ENCODE data around the gene GNPTG.
A peak's percentile ranks its signal among the peaks of the same experiment; 100 is the strongest.

The GNPTG gene

DNA sequence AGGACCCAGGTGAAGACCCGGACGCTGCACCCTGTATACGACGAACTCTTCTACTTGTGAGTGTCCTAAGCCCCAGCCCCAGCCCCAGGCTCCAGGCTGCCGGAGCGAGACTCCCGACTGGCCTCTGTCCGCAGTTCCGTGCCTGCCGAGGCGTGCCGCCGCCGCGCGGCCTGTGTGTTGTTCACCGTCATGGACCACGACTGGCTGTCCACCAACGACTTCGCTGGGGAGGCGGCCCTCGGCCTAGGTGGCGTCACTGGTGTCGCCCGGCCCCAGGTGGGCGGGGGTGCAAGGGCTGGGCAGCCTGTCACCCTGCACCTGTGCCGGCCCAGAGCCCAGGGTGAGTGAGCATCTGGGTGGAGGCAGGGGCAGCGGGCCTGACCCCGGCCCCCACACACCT is 3.8 kb upstream of the GNPTG start:
- TF ChIP-seq, protein P1, sequence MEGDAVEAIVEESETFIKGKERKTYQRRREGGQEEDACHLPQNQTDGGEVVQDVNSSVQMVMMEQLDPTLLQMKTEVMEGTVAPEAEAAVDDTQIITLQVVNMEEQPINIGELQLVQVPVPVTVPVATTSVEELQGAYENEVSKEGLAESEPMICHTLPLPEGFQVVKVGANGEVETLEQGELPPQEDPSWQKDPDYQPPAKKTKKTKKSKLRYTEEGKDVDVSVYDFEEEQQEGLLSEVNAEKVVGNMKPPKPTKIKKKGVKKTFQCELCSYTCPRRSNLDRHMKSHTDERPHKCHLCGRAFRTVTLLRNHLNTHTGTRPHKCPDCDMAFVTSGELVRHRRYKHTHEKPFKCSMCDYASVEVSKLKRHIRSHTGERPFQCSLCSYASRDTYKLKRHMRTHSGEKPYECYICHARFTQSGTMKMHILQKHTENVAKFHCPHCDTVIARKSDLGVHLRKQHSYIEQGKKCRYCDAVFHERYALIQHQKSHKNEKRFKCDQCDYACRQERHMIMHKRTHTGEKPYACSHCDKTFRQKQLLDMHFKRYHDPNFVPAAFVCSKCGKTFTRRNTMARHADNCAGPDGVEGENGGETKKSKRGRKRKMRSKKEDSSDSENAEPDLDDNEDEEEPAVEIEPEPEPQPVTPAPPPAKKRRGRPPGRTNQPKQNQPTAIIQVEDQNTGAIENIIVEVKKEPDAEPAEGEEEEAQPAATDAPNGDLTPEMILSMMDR (IDR thresholded peaks at IDR 0.05; ENCODE audit: low read depth, low read length, missing control alignments): no peak
- DNase-seq (ENCODE audit: extremely low read depth, low read depth): no peak

DNA sequence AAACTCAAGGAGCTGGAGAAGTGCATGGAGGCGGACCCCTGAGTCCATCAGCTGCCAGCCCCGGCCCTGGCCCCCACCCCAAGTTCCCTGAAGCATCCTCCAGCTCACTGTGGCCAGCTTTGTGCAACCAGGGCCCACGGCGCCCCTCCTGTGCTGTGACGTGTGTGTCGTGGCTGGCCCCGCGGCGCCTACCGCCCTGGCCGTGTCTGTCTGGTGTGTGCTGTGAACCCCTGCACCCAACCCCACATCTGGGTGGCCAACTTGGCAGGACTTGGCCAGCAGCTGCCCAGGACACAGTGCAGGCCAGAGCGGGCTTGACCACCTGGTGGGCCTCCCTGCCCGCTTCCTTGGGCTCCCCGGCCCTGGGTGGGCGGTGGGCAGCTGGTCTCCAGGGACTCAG is 3.3 kb upstream of the GNPTG start:
- no peak overlapping the region for H3K4me3 ChIP-seq (replicated peaks; ENCODE audit: low read depth, low read length)
- TF ChIP-seq, protein P1 (IDR thresholded peaks at IDR 0.05; ENCODE audit: low read depth, low read length, missing control alignments): no peak
- DNase-seq (ENCODE audit: extremely low read depth, low read depth): no peak

More for the DNA sequence above, 3.8 kb upstream of the GNPTG start:
- H3K4me3 ChIP-seq (replicated peaks; ENCODE audit: low read depth, low read length): no peak overlapping the region

DNA sequence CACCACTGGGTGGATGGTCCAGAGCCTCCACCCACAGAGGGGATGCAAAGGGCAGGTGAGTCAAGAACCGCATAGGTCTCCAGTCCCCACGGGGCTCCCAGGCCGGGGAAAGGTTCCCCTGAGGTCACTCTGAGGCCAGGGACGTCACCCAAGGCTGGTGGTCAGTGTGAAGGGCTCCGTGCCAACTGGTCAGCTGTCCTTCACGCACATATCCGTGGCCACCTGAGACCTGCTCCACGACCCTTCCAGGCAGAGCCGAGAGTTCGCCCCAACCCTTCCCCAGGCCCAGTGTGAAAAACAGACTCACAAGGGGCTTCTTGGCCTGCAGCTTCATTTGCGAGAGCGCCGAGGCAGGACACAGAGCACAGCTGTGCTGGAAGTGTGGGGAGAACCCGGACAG is 2.8 kb upstream of the GNPTG start:
- no peak overlapping the region for H3K4me3 ChIP-seq (replicated peaks; ENCODE audit: low read depth, low read length)
- DNase-seq (ENCODE audit: extremely low read depth, low read depth): no peak
- TF ChIP-seq, protein P1 (IDR thresholded peaks at IDR 0.05; ENCODE audit: low read depth, low read length, missing control alignments): no peak

DNA sequence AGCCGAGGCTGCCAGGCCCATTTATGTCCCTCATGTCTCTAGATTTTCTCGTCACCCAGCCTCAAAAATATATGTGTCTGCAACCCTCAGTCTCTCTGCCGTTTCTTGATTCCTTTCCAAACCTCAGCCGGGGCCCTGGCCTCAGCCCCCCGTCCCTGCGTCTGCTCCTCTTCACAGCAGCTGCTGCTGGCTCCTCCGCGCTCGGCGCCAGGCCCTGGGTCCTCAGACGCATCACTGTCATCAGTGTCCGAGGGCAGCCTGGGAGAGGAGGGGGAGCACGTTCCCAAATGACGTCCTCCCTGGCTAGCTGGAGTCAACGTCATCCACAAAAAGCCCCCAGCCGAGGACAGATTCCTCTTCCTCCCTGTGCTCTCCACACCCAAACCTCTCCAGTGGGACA is 2.4 kb upstream of the GNPTG start:
- no peak for DNase-seq (ENCODE audit: extremely low read depth, low read depth)
- no peak overlapping the region for H3K4me3 ChIP-seq (replicated peaks; ENCODE audit: low read depth, low read length)
- TF ChIP-seq, protein P1 (IDR thresholded peaks at IDR 0.05; ENCODE audit: low read depth, low read length, missing control alignments): no peak

DNA sequence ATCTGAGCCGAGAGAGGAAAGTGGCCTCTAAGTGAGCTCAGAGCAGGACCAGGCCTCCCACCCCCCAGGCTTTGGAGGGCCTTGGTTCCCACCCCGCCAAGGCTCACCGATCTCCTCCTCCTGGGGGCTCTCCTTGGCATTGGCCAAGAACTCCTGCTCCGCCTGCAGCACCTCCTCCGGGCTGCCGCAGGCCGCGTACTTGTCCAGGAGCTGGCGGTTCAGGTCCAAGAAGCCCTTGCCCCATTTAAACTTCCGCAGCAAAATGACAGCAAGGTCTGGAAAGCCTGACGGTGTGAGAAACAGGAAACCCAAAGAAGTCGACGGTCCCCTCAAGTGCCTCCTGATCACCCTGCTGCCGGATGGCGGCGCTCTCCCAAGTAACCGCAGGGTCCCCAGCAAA is 1.8 kb upstream of the GNPTG start:
- peak overlapping the region; percentile 96; the same call in 1 of the 2 replicates for H3K4me3 ChIP-seq (replicated peaks; ENCODE audit: low read depth, low read length)
- TF ChIP-seq, protein P1 (IDR thresholded peaks at IDR 0.05; ENCODE audit: low read depth, low read length, missing control alignments): no peak
- no peak for DNase-seq (ENCODE audit: extremely low read depth, low read depth)

DNA sequence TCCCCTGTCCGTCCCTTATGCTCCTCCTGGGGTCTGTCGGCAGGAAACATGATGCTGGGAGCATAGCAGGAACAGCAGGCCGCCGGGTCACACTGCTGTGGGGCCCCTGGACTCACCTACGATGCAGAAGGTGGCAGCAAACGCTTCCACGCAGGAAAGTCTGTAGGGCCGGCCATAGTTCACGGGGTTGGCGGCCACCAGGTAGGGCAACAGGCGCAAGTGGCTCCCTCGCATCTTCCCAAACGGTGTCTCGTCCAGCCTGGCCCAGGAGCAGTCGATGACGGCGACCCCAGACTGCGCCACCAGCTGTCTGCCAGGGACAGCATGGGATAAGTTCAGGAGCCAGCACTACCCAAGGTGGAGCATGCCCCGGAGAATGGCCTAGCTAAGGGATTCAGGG is 1.0 kb upstream of the GNPTG start:
- TF ChIP-seq, protein P1 (IDR thresholded peaks at IDR 0.05; ENCODE audit: low read depth, low read length, missing control alignments): no peak
- DNase-seq (ENCODE audit: extremely low read depth, low read depth): no peak
- peak overlapping the region; percentile 96 for H3K4me3 ChIP-seq (replicated peaks; ENCODE audit: low read depth, low read length)

DNA sequence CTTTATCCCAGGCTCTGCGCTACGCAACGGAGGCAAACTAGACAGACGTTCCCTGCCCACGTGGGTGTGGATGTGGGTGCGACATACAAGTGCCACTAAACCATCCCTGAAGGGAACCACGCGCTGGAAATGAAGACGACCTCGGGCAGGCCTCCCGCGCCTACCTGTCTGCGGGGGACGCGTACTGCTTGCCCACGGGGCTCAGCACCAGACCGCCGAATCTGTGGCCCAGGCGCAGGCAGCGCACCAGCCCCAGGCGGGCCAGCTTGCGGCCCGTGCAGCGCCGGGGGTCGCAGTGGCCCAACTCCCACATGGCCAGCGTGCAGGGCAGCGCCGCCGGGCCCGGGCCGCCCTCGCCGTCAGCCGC is 533 bp upstream of the GNPTG start:
- DNase-seq (ENCODE audit: extremely low read depth, low read depth): no peak
- TF ChIP-seq, protein P1 (IDR thresholded peaks at IDR 0.05; ENCODE audit: low read depth, low read length, missing control alignments): no peak
- peak overlapping the region; percentile 96 for H3K4me3 ChIP-seq (replicated peaks; ENCODE audit: low read depth, low read length)
